A549 (cell line): ENCODE results near the gene SPATS2. TPM values are rescaled to one million over a fixed set of nuclear protein-coding genes. Genes with fewer than 3 reads are reported as not detected.

Experiments used
- ATAC-seq, 2 experiments: fragments of 200-7000 bp in 1 of 2; fragments of >200 bp in 1 of 2; cut with Nextera tagmentation in 1 of 2; cut with Tn5 transposase in 1 of 2; 3 replicates each; pipeline versions ENCODE4 v1.8.0 to v1.9.1; 2018 to 2020; ENCODE audit warnings: mild to moderate bottlenecking in 1 of 2, moderate library complexity in 1 of 2
- CTCF ChIA-PET: fragments of 300-600 bp; sonication (Branson Sonifier 250); formaldehyde crosslinking; extraction: SDS; loops from one replicate; lab custom pipeline; 2021; ENCODE audit warnings: antibody characterized with exemption, inconsistent platforms; lab: Yijun Ruan, JAX
- POLR2A ChIA-PET: fragments of 350-600 bp; formaldehyde crosslinking; extraction: SDS; loops from one replicate; lab custom pipeline; 2021; ENCODE audit warnings: antibody characterized with exemption, inconsistent platforms; lab: Yijun Ruan, JAX
- DNase-seq, 2 experiments: peaks; one replicate each; pipeline versions ENCODE4 v3.0.0 to v3.0.0-alpha.2; 2011 to 2016; ENCODE audit warnings: low read depth in 1 of 2, low spot score in 1 of 2
- FAIRE-seq: peaks from 2 replicates; lab custom pipeline; 2011; peaks lifted over from hg19 to GRCh38; lab: Jason Lieb, UNC
- H3K27ac ChIP-seq, 2 experiments: fragments of >200 bp; sonication (Bioruptor Twin); formaldehyde crosslinking; 3 replicates each; pipeline ENCODE4 v1.5.1; 2016 to 2017
- H3K4me1 ChIP-seq: fragments of >200 bp; sonication (Bioruptor Twin); formaldehyde crosslinking; 3 replicates; pipeline ENCODE4 v1.6.1; 2016
- H3K4me2 ChIP-seq: fragments of >200 bp; sonication (Bioruptor Twin); formaldehyde crosslinking; 3 replicates; pipeline ENCODE4 v1.6.1; 2016
- H3K4me3 ChIP-seq: fragments of >200 bp; sonication (Bioruptor Twin); formaldehyde crosslinking; 3 replicates; pipeline ENCODE4 v1.5.1; 2016
- H3K9me3 ChIP-seq: fragments of >200 bp; sonication (Bioruptor Twin); formaldehyde crosslinking; 3 replicates; pipeline ENCODE4 v1.6.1; 2016
- BCL3 ChIP-seq: fragments of >200 bp; sonication (Bioruptor Twin); formaldehyde crosslinking; IDR thresholded peaks from 3 replicates; pipeline ENCODE4 v1.6.1; 2016
- CBX2 ChIP-seq: fragments of 200-600 bp; sonication (generic); IDR thresholded peaks from 2 replicates; pipeline ENCODE4 v1.6.1; 2016; ENCODE audit warnings: low read depth, mild to moderate bottlenecking, borderline replicate concordance
- CBX8 ChIP-seq: fragments of 200-600 bp; sonication (generic); IDR thresholded peaks from 2 replicates; pipeline ENCODE4 v1.6.1; 2016
- E2F6 ChIP-seq: IDR thresholded peaks from 2 replicates; pipeline ENCODE4 v1.6.1; 2012; ENCODE audit warnings: low read depth, borderline replicate concordance
- ELK1 ChIP-seq: fragments of 150-350 bp; IDR thresholded peaks from 2 replicates; pipeline ENCODE4 v1.6.1; 2014; ENCODE audit warnings: low read depth, mild to moderate bottlenecking, low read length
- FOSL2 ChIP-seq, 2 experiments: fragments of 450-650 bp in 1 of 2; fragments of >200 bp in 1 of 2; sonication (Bioruptor Twin) in 1 of 2; formaldehyde crosslinking; IDR thresholded peaks; 2 replicates each; pipeline versions ENCODE4 v1.5.0 to v1.6.1; 2016 to 2020; ENCODE audit warnings: mild to moderate bottlenecking in 1 of 2, moderate library complexity in 1 of 2
- JUN ChIP-seq, 2 experiments: fragments of >200 bp; sonication (Bioruptor Twin); formaldehyde crosslinking; IDR thresholded peaks; 2 replicates in 1 of 2; 3 replicates in 1 of 2; pipeline ENCODE4 v1.6.1; 2016 to 2017
- KDM1A ChIP-seq: fragments of 200-600 bp; sonication (generic); IDR thresholded peaks from 2 replicates; pipeline ENCODE4 v1.6.1; 2016; ENCODE audit warnings: low read depth, mild to moderate bottlenecking
- KDM5A ChIP-seq: fragments of 200-600 bp; sonication (generic); IDR thresholded peaks from 2 replicates; pipeline ENCODE4 v1.6.1; 2016; ENCODE audit warnings: antibody characterized with exemption, mild to moderate bottlenecking
- MYC ChIP-seq: IDR thresholded peaks from 2 replicates; pipeline ENCODE4 v1.6.1; 2012; ENCODE audit warnings: mild to moderate bottlenecking, inconsistent platforms, low read length, improper control_type of control experiment, borderline replicate concordance
- PHF8 ChIP-seq: fragments of 200-600 bp; sonication (generic); IDR thresholded peaks from 2 replicates; pipeline ENCODE4 v1.6.1; 2016; ENCODE audit warnings: low read depth, mild to moderate bottlenecking, antibody characterized with exemption, moderate library complexity, borderline replicate concordance
- POLR2A ChIP-seq: IDR thresholded peaks from 2 replicates; pipeline ENCODE4 v1.6.1; 2012; ENCODE audit warnings: mild to moderate bottlenecking, low read length
- RARB ChIP-seq: fragments of 250-450 bp; sonication (Bioruptor Pico); IDR thresholded peaks from 2 replicates; pipeline ENCODE4 v1.8.0; 2021; ENCODE audit warnings: mild to moderate bottlenecking, moderate library complexity
- RCOR1 ChIP-seq: fragments of 150-350 bp; IDR thresholded peaks from 2 replicates; pipeline ENCODE4 v1.6.1; 2014; ENCODE audit warnings: antibody characterized with exemption, low read length, low read depth
- REST ChIP-seq: fragments of 200-600 bp; sonication (generic); IDR thresholded peaks from 2 replicates; pipeline ENCODE4 v1.6.1; 2016; ENCODE audit warnings: antibody characterized with exemption, mild to moderate bottlenecking, moderate library complexity
- RFX5 ChIP-seq: fragments of 450-650 bp; IDR thresholded peaks from 2 replicates; pipeline ENCODE4 v1.7.1; 2014; ENCODE audit warnings: antibody characterized with exemption, mild to moderate bottlenecking, moderate library complexity
- ZC3H11A ChIP-seq: fragments of 450-650 bp; IDR thresholded peaks from 2 replicates; pipeline ENCODE4 v1.6.1; 2014; ENCODE audit warnings: antibody characterized with exemption, mild to moderate bottlenecking
- ZNF302 ChIP-seq: fragments of 250-450 bp; sonication (Bioruptor Pico); IDR thresholded peaks from 2 replicates; pipeline ENCODE4 v1.9.0; 2021; ENCODE audit warnings: inconsistent platforms, mild to moderate bottlenecking, moderate library complexity
- WGBS: methylation state at CpG from one replicate; pipeline ENCODE4 v1.1.6; 2017; ENCODE audit errors: missing lambda C conversion rate; 5-methylcytosine and 5-hydroxymethylcytosine counted together
- polyA plus RNA-seq, 4 experiments: library from polyadenylated mRNA; depleted of rRNA in 3 of 4; stranded (reverse); fragments of >200 nt; fragmentation: RNase III in 1 of 4; extraction: RNeasy Plus Mini Kit Qiagen cat#74134 plus additional on column Dnase treatment in 1 of 4; gene quantifications; 2 replicates in 3 of 4; 3 replicates in 1 of 4; pipeline ENCODE4 v1.2.3, GENCODE V29; 2011 to 2017
- TF ChIP-seq, protein P1 (sequence below): IDR thresholded peaks from 2 replicates; pipeline ENCODE4 v1.6.1; 2012
- TF ChIP-seq, protein P2 (sequence below): IDR thresholded peaks from 2 replicates; pipeline ENCODE4 v1.6.1; 2012

Gene SPATS2
- polyA plus RNA-seq, 2 of the 4 experiments (the other 2 are of a cell fraction), result 37.7 to 154 TPM

GRCh38 chr12:49567611-49568441, 200.6 kb downstream of the SPATS2 start, which contains the start of gene MCRS1:
TSS of gene MCRS1 (minus strand) at chr12:49568142. CDS start at chr12:49566731, 1,411 bp downstream.
- FAIRE-seq (no peak), ATAC-seq (peak; percentile 89 to 90), DNase-seq (peak; percentile 94 to 99)
- H3K4me3 ChIP-seq, result peak within 1 kb of the TSS; percentile 65
- POLR2A ChIA-PET, result interaction anchor here (0.6 to 1.1 kb wide), 17 partner anchors 12 to 245 kb away, joined by 3 to 9 read pairs (median 5); partner anchors contain the start of genes SPATS2, TMBIM6 and TROAP
- CTCF ChIA-PET, result interaction anchor here (1.0 to 7.0 kb wide), 10 partner anchors 10 to 236 kb away, joined by 3 to 58 read pairs (median 6); partner anchors contain the start of gene DNAJC22
- peak within 1 kb of the TSS; percentile 98 for H3K4me2 ChIP-seq
- no peaks in the 10 kb centered on the region for H3K9me3 ChIP-seq
- H3K27ac ChIP-seq, result peak within 1 kb of the TSS; percentile 95 to 99
- H3K4me1 ChIP-seq, result peaks cover 13% of the 10 kb centered on the region
- TF ChIP-seq ZC3H11A, result no peak
- peak; percentile 72 to 87; a peak in 4 of 5 replicates for TF ChIP-seq JUN (IDR thresholded peaks at IDR 0.05)
- no peak for TF ChIP-seq KDM1A
- no peak for TF ChIP-seq RCOR1
- TF ChIP-seq KDM5A, result no peak
- peak; percentile 47; the same call in 1 of the 2 replicates for TF ChIP-seq RFX5
- peak; percentile 63 for TF ChIP-seq POLR2A
- no peak for TF ChIP-seq ELK1
- TF ChIP-seq RARB, result no peak
- TF ChIP-seq, protein P1, sequence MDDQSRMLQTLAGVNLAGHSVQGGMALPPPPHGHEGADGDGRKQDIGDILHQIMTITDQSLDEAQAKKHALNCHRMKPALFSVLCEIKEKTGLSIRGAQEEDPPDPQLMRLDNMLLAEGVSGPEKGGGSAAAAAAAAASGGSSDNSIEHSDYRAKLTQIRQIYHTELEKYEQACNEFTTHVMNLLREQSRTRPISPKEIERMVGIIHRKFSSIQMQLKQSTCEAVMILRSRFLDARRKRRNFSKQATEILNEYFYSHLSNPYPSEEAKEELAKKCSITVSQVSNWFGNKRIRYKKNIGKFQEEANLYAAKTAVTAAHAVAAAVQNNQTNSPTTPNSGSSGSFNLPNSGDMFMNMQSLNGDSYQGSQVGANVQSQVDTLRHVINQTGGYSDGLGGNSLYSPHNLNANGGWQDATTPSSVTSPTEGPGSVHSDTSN, result peak; percentile 66; the same call in 1 of the 2 replicates
- peak; percentile 41; the same call in 2 of the 3 replicates for TF ChIP-seq BCL3
- no peak for TF ChIP-seq CBX2
- TF ChIP-seq REST, result 0 out of 2 replicates have a peak, but pooled peaks have one; percentile 15
- TF ChIP-seq PHF8, result peak; percentile 99
- TF ChIP-seq, protein P2, sequence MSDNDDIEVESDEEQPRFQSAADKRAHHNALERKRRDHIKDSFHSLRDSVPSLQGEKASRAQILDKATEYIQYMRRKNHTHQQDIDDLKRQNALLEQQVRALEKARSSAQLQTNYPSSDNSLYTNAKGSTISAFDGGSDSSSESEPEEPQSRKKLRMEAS, result peak; percentile 97
- no peak for TF ChIP-seq FOSL2 (IDR thresholded peaks at IDR 0.05)
- 0 out of 2 replicates have a peak, but pooled peaks have one; percentile 5 for TF ChIP-seq FOSL2 (CRISPR knock-in tag; IDR thresholded peaks at IDR 0.05)
- no peak for TF ChIP-seq CBX8
- TF ChIP-seq E2F6, result peak; percentile 53; the same call in 1 of the 2 replicates
- TF ChIP-seq MYC, result peak; percentile 58; the same call in 1 of the 2 replicates
- TF ChIP-seq ZNF302 (CRISPR knock-in tag), result no peak
- WGBS, result 2% methylated on average over 54 of the region's 54 CpGs
